ENCODE results near the gene MED27.

DNA sequence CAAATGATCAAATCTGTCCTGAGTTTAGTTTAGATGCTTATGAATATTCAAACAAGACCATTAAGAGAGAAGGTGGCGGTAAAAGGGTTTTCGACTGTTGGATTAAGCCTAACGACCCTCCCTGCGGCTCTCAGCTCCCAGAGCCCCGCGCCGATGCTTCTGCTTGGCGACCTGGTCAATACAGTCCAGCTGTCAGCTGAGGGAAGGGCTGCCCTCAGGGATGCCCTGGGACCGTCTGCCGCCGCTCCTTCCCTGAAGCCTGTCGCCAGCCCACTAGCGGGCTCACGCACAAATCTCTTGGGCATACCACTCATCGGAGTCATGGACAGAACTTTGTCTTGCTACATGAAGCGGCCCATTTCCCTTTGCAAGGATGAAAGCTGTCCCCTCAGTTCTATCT, 203.2 kb downstream of the MED27 start:
- TF ChIP-seq, protein P1, sequence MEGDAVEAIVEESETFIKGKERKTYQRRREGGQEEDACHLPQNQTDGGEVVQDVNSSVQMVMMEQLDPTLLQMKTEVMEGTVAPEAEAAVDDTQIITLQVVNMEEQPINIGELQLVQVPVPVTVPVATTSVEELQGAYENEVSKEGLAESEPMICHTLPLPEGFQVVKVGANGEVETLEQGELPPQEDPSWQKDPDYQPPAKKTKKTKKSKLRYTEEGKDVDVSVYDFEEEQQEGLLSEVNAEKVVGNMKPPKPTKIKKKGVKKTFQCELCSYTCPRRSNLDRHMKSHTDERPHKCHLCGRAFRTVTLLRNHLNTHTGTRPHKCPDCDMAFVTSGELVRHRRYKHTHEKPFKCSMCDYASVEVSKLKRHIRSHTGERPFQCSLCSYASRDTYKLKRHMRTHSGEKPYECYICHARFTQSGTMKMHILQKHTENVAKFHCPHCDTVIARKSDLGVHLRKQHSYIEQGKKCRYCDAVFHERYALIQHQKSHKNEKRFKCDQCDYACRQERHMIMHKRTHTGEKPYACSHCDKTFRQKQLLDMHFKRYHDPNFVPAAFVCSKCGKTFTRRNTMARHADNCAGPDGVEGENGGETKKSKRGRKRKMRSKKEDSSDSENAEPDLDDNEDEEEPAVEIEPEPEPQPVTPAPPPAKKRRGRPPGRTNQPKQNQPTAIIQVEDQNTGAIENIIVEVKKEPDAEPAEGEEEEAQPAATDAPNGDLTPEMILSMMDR (conservative IDR thresholded peaks at IDR 0.05 in 1 of 2, IDR thresholded peaks at IDR 0.05 in 1 of 2; ENCODE audit: low read depth in 1 of 2, low read length in 2 of 2) = no peak
- TF ChIP-seq EZH2 (IDR thresholded peaks at IDR 0.05; ENCODE audit: low read length, missing control alignments) = no peak
